ENCODE results near the gene AK9. TPM values are rescaled to one million over a fixed set of nuclear protein-coding genes. Genes with fewer than 3 reads are reported as not detected.

AK9 gene
- total and polyA plus RNA-seq, 10 of the 15 experiments (the other 5 are each of a cell fraction or from before 2014, with no cell fraction given): 2.1 to 7.4 (median 4.2) TPM

- CTCF ChIA-PET: interaction anchor here (0.6 to 0.7 kb wide), 2 partner anchors 19 to 45 kb away, joined by 3 read pairs; partner anchors contain the start of genes AK9 and FIG4
- no peak overlapping the region for H3K27ac ChIP-seq (ENCODE audit: control insufficient read depth, insufficient read depth)
- no peak overlapping the region for H2AFZ ChIP-seq (ENCODE audit: control insufficient read depth, low read depth, low read length)
- intact Hi-C loops (cut with micrococcal nuclease; ENCODE audit: unreplicated experiment): no loop called here
- TF ChIP-seq PAX5 (IDR thresholded peaks at IDR 0.05; ENCODE audit: borderline replicate concordance, low read depth, low read length): no peak
- no peak for TF ChIP-seq BCL11A (IDR thresholded peaks at IDR 0.05; ENCODE audit: low read depth, low read length)
- TF ChIP-seq, protein P1, sequence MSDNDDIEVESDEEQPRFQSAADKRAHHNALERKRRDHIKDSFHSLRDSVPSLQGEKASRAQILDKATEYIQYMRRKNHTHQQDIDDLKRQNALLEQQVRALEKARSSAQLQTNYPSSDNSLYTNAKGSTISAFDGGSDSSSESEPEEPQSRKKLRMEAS (IDR thresholded peaks at IDR 0.05; ENCODE audit: low read depth, low read length): no peak
- H3K27me3 ChIP-seq (replicated peaks in 1 of 2; ENCODE audit: control insufficient read depth in 2 of 2, insufficient read depth in 2 of 2, low read length in 1 of 2): no peaks in the 10 kb centered on the region
- POLR2A ChIA-PET: no interaction called here
- H3K4me2 ChIP-seq (ENCODE audit: control insufficient read depth, insufficient read depth): no peak overlapping the region
- H3K9me3 ChIP-seq (replicated peaks; ENCODE audit: control insufficient read depth, insufficient read depth, low read length): no peaks in the 10 kb centered on the region
- no peaks in the 10 kb centered on the region for H3K36me3 ChIP-seq (ENCODE audit: control insufficient read depth in 2 of 2, insufficient read depth in 2 of 2, low read length in 1 of 2)
- no peak for DNase-seq (ENCODE audit: low read depth, low spot score)
- in situ Hi-C loops (cut with MboI): no loop called here
- SMC1A ChIA-PET (ENCODE audit: uncharacterized antibody, unreplicated experiment): interaction anchor here (0.5 to 0.7 kb wide), 2 partner anchors 130 to 1458 kb away, joined by 3 read pairs; no protein-coding TSS in a partner anchor
- no peak for FAIRE-seq
- no peaks in the 10 kb centered on the region for H3K79me2 ChIP-seq (ENCODE audit: control insufficient read depth, insufficient read depth, low read length)
- 50% methylated on average over 2 of the region's 2 CpGs for WGBS (ENCODE audit: insufficient coverage, insufficient replicate concordance, low lambda C conversion rate, missing lambda C conversion rate)
- RAD21 ChIA-PET (ENCODE audit: unreplicated experiment): no interaction called here
- ATAC-seq: no peak
- no peaks in the 10 kb centered on the region for H3K4me1 ChIP-seq (ENCODE audit: control insufficient read depth, insufficient read depth, low read length)
- no peak overlapping the region for H3K4me3 ChIP-seq
- H3K9ac ChIP-seq (ENCODE audit: control insufficient read depth, insufficient read depth, low read length): no peak overlapping the region
- H4K20me1 ChIP-seq (ENCODE audit: control insufficient read depth, insufficient read depth): no peaks in the 10 kb centered on the region
- BruUV-seq (replicated peaks): no TSS peak
These were observed 19.3 kb downstream of the AK9 start for GRCh38 chr6:109671733-109672132.

DNA sequence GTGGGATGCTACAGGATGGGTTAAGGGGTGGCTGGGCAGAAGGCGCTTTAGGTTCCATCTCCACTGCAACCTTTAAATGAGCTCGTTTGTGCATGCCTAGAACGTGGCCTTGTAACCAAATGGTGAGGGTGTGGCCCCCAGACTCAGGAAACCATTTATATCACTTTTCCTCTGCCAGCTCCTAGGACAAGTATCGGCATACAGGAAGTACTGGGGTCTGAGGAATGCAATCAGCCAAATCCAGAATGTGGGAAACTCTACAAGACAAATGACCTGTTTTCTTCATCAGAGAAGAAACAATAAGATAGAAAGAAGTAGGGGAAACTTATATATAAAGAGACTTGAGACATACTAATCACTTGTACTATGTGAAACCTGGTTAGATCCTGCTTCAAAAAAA, 21.2 kb downstream of the AK9 start:
- no TSS peak for BruUV-seq (replicated peaks)
- ChIA-PET POLR2A (no interaction called here), CTCF (no interaction called here), SMC1A (ENCODE audit: uncharacterized antibody, unreplicated experiment) (interaction anchor here (1.6 kb wide), 1 partner anchor 9 kb away, joined by 5 read pairs; no protein-coding TSS in a partner anchor), RAD21 (ENCODE audit: unreplicated experiment) (no interaction called here)
- Histone ChIP-seq H3K4me3 (no peak overlapping the region), H3K9me3 (replicated peaks; ENCODE audit: control insufficient read depth, insufficient read depth, low read length) (no peaks in the 10 kb centered on the region), H3K27ac (ENCODE audit: control insufficient read depth, insufficient read depth) (no peak overlapping the region), H2AFZ (ENCODE audit: control insufficient read depth, low read depth, low read length) (no peak overlapping the region), H3K9ac (ENCODE audit: control insufficient read depth, insufficient read depth, low read length) (no peak overlapping the region), H3K27me3 (replicated peaks in 1 of 2; ENCODE audit: control insufficient read depth in 2 of 2, insufficient read depth in 2 of 2, low read length in 1 of 2) (no peaks in the 10 kb centered on the region), H3K4me1 (ENCODE audit: control insufficient read depth, insufficient read depth, low read length) (no peaks in the 10 kb centered on the region), H3K36me3 (ENCODE audit: control insufficient read depth in 2 of 2, insufficient read depth in 2 of 2, low read length in 1 of 2) (no peaks in the 10 kb centered on the region), H4K20me1 (ENCODE audit: control insufficient read depth, insufficient read depth) (no peaks in the 10 kb centered on the region), H3K79me2 (ENCODE audit: control insufficient read depth, insufficient read depth, low read length) (no peaks in the 10 kb centered on the region), H3K4me2 (ENCODE audit: control insufficient read depth, insufficient read depth) (no peak overlapping the region)
- FAIRE-seq (no peak), ATAC-seq (no peak), DNase-seq (ENCODE audit: low read depth, low spot score) (no peak)
- intact Hi-C loops (cut with micrococcal nuclease; ENCODE audit: unreplicated experiment) (no loop called here), in situ Hi-C loops (cut with MboI) (no loop called here)
- no peak for TF ChIP-seq KLF5 (IDR thresholded peaks at IDR 0.05; ENCODE audit: partially characterized antibody)
- TF ChIP-seq POLR2A (IDR thresholded peaks at IDR 0.05; ENCODE audit: low read depth, low read length): no peak
- TF ChIP-seq, protein P2, sequence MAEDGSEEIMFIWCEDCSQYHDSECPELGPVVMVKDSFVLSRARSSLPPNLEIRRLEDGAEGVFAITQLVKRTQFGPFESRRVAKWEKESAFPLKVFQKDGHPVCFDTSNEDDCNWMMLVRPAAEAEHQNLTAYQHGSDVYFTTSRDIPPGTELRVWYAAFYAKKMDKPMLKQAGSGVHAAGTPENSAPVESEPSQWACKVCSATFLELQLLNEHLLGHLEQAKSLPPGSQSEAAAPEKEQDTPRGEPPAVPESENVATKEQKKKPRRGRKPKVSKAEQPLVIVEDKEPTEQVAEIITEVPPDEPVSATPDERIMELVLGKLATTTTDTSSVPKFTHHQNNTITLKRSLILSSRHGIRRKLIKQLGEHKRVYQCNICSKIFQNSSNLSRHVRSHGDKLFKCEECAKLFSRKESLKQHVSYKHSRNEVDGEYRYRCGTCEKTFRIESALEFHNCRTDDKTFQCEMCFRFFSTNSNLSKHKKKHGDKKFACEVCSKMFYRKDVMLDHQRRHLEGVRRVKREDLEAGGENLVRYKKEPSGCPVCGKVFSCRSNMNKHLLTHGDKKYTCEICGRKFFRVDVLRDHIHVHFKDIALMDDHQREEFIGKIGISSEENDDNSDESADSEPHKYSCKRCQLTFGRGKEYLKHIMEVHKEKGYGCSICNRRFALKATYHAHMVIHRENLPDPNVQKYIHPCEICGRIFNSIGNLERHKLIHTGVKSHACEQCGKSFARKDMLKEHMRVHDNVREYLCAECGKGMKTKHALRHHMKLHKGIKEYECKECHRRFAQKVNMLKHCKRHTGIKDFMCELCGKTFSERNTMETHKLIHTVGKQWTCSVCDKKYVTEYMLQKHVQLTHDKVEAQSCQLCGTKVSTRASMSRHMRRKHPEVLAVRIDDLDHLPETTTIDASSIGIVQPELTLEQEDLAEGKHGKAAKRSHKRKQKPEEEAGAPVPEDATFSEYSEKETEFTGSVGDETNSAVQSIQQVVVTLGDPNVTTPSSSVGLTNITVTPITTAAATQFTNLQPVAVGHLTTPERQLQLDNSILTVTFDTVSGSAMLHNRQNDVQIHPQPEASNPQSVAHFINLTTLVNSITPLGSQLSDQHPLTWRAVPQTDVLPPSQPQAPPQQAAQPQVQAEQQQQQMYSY (CRISPR knock-in tag; IDR thresholded peaks at IDR 0.05): no peak
- TF ChIP-seq POU2F2 (IDR thresholded peaks at IDR 0.05; ENCODE audit: borderline replicate concordance, low read depth, low read length): no peak
- no peak for TF ChIP-seq RAD51 (IDR thresholded peaks at IDR 0.05)
- no peak for TF ChIP-seq YBX1 (IDR thresholded peaks at IDR 0.05)
- WGBS (ENCODE audit: insufficient coverage, insufficient replicate concordance, low lambda C conversion rate, missing lambda C conversion rate): 69% methylated on average over 4 of the region's 4 CpGs

All from GM12878 (cell line).